GOT3 (cell line): ENCODE data around the gene TRIM16.
"Not testable (repeated sequence)": the region's sequence is repeated elsewhere in the genome, so short reads cannot be mapped to it uniquely, and the experiment has no call there.

Experiments used
- DNase-seq: peaks from one replicate; lab custom pipeline; 2025; ENCODE audit warnings: mixed read lengths; lab: John Stamatoyannopoulos, UW

Gene TRIM16

GRCh38 chr17:15658296-15658695, 25.8 kb downstream of the TRIM16 start:
- DNase-seq: no peak

- DNase-seq: no peak
These were observed 26.2 kb downstream of the TRIM16 start for GRCh38 chr17:15657868-15658267.

GRCh38 chr17:15654886-15655561, 29.1 kb downstream of the TRIM16 start:
- DNase-seq: no peak

GRCh38 chr17:15654401-15654800, 29.7 kb downstream of the TRIM16 start:
- not testable (repeated sequence) for DNase-seq

- DNase-seq: no peak
These were observed 31.2 kb downstream of the TRIM16 start for GRCh38 chr17:15652960-15653359.

GRCh38 chr17:15651583-15652110, 32.5 kb downstream of the TRIM16 start:
- peak; percentile 84 for DNase-seq

- no peak for DNase-seq
These were observed 33.1 kb downstream of the TRIM16 start for GRCh38 chr17:15650741-15651582.

GRCh38 chr17:15649861-15650421, 34.2 kb downstream of the TRIM16 start:
- DNase-seq: no peak

- no peak for DNase-seq
These were observed 35.7 kb downstream of the TRIM16 start for GRCh38 chr17:15648386-15648785.

- DNase-seq: not testable (repeated sequence)
These were observed 38.2 kb downstream of the TRIM16 start for GRCh38 chr17:15645942-15646312.

GRCh38 chr17:15645099-15645941, 38.8 kb downstream of the TRIM16 start:
- DNase-seq: not testable (repeated sequence)

- DNase-seq: not testable (repeated sequence)
These were observed 41.4 kb downstream of the TRIM16 start for GRCh38 chr17:15642505-15643251.

GRCh38 chr17:15642014-15642413, 42.1 kb downstream of the TRIM16 start:
- not testable (repeated sequence) for DNase-seq

GRCh38 chr17:15630930-15631453, 53.1 kb downstream of the TRIM16 start:
- DNase-seq: not testable (repeated sequence)

- DNase-seq: not testable (repeated sequence)
These were observed 54.1 kb downstream of the TRIM16 start for GRCh38 chr17:15629991-15630390.

- not testable (repeated sequence) for DNase-seq
These were observed 60.4 kb downstream of the TRIM16 start for GRCh38 chr17:15623661-15624209.

GRCh38 chr17:15623255-15623654, 60.9 kb downstream of the TRIM16 start:
- not testable (repeated sequence) for DNase-seq

- DNase-seq: not testable (repeated sequence)
These were observed 62.0 kb downstream of the TRIM16 start for GRCh38 chr17:15622124-15622523.

GRCh38 chr17:15619331-15620058, 64.6 kb downstream of the TRIM16 start, which contains the start of gene FBXW10B:
Gene FBXW10B, minus strand, starts transcription at chr17:15619704. Its CDS starts 192 bp downstream, at chr17:15619512.
- DNase-seq: not testable (repeated sequence)
